NCI-H1417 (cell line): ENCODE measurements around the gene EFCAB3.
A peak's percentile ranks its signal among the peaks of the same experiment; 100 is the strongest.
"Not testable (repeated sequence)": the region's sequence is repeated elsewhere in the genome, so short reads cannot be mapped to it uniquely, and the experiment has no call there.

Experiments used
- DNase-seq, 3 experiments: peaks; one replicate each; lab custom pipeline; 2025; lab: John Stamatoyannopoulos, UW

The EFCAB3 gene

DNA sequence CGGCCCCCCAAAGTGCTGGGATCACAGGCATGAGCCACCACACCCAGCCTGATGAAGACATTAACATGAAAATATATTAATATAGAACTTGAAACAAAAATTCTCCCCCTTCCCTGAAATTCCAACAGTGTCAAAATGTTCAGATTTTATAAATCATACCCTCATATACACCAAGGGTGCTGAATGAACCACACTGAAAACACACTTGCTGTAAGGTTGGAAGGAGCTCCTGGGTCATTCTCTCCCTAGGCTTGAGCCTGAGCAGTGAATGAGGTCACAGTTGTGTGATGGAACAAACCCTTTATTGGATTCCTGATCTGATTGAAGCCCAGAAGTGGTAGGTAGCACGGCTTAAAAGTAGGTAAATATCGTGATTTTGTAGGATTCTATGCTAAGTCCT is at the start of gene EFCAB3:
TSS of gene EFCAB3 (plus strand) at position 301 of the 400 bp plus-strand sequence. CDS start 2,427 bp downstream, outside the sequence.
- no peak for DNase-seq

DNA sequence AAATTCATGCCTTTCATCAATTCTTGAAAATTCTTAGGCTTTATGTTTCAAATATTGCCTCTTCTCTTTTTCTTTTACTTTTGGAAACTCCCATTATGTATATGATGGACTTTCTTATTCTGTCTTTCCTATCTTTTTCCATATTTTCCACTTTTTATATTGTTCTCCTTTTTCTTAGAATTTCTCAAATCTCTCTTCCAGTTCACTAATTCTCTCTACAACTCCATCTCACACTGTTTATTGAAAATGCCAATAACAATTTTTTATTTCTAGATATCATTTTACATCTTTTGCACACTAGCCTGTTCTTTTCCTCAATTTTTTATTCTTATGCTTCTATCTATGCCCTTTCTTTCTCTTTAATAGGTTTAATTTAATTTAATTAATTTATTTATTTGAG is 43.8 kb upstream of the EFCAB3 start:
- no peak for DNase-seq

DNA sequence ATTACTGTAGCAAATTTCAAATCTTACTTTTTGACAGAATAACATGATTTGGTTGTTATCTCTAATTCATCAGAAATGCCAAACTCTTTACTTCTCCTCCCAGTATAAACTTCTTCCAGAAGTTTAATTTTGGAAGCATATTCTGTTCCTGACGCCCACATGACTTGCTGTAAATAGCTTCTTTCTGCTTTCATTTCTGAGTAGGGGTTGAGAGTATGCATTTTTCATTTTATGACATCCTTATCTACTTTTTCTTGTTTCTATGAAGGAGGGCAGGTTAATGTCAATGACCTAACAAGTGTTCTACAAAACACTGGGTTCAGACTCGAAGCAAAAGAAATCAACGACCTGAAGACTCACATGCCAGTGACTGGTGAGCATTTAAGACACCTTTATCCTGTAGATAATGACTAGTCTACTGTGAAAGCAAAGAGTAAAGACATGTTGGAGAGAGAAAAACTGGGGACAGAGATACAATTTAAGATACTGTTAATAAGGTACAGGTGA is 36.5 kb upstream of the EFCAB3 start:
- no peak for DNase-seq

DNA sequence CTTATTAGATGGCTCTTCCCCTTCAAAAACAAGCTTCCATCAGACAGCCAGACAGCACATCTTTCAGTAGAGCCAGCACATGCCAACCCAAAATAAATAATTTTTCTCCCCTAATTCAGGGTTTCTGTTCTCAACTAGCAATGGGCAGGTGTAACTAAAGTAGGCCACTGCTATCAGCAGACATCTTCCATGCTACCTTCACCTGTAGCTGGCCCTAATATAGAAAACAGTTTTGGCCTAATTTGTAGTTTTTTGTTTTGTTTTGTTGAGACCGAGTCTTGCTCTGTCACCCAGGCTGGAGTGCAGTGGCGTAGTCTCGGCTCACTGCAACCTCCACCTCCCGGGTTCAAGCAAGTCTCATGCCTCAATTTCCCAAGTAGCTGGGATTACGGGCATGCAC is 29.2 kb upstream of the EFCAB3 start:
- DNase-seq, result no peak

DNA sequence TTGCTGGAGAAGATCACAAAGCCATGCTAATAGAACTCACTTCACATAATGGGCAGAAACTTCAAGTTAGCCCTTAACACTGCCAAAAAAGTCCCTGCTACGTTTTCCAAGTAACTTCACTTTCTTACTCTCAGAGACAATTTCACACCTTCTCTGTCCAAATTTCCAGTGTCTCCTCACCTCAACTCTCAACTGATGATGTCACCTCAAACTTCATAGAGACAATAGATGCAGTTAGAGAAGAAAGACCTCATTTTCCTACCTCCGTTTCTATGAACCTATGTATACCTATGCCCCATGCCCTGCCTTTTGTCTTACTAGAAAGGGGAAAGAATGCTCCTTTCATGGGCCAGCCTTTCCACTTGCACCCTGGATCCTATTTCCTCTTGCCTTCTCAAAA is 14.2 kb upstream of the EFCAB3 start:
- DNase-seq, result no peak

DNA sequence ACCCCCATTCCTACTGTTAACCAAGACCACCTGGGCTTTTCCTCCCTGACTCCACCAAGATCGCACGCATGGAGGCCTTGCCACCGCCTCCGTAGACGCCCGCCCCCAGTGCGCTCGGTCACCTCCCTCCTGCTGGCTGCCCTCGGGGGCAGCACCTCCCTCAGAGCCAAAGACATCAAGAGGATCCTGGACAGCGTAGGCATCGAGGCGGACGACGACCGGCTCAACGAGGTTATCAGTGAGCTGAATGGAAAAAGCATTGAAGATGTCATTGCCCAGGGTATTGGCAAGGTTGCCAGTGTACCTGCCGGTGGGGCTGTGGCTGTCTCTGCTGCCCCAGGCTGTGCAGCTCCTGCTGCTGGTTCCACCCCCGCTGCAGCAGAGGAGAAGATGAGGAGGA is 1.2 kb downstream of the EFCAB3 start:
- DNase-seq, result no peak

DNA sequence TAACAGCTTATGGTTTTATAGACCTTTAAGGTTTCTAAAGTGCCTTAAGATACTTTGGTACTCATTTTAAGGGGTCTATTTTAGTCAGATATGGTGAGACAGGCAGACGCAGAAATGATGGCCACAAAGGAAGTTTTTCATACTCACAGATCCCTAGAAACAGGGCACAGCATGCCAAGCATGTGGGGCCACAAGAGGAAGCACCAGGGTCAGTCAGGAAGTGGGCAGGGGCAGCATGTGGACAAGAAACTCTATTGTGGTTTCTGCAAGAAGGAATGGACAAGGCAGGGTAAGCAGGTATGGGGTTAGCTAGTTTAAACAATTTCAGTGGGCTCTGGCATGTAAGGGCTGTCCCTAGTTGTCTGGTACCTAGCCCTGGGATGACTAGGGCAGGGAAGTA is 8.5 kb downstream of the EFCAB3 start:
- DNase-seq, result no peak

DNA sequence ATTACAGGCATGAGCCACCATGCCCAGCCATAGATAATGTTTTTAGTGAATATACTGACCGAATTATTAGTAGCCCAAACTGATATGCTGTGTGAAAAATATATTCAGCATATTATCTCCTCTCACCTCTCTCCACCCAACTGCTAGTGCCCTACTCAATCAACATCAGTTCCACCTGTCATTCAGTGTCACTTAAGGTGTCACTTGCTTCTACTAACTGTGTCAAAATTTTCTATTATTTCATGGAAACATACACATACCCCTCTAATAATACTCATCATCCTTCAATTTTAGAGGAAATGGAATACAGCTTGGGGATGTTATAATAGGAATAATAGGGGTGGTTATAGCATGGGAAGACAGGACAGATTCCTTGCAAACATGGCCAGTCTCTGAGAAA is 12.6 kb downstream of the EFCAB3 start:
- DNase-seq, result no peak

DNA sequence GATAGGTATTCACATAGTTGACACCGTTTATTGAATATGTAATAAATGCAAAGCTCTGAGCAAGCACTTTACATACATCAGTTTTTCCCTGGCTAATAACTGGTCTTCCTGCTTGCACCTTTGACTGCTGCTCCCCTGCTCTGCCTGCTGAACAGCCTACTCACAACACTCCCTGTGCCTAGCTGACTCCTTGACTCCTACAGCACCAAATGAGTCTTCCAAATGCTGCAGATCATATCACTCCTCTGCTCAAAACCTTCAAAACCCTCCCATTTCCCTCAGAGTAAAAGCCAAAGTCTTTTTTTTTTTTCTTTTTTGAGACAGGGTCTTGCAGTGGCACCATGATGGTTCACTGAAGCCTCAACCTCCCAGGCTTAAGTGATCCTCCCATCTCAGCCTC is 18.5 kb downstream of the EFCAB3 start:
- DNase-seq, result no peak

DNA sequence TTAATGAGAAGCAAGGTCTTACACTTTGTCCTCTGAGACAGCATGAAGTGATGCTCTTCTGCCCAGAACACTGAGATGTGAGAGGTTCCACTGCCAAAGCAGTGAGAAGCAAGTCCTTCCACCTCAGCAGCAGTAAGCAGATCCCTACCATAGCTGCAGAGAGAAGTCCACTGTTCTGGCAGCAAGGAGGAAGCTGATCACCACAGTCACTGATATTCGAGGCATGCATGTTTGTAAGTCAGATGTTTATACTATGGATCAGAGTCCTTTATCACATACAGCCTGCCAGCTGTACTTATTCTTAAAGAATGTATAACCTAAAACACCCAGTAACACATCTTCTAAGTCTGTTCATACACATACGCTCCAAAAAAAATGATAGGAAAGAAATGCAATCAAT is 25.1 kb downstream of the EFCAB3 start:
- no peak for DNase-seq

DNA sequence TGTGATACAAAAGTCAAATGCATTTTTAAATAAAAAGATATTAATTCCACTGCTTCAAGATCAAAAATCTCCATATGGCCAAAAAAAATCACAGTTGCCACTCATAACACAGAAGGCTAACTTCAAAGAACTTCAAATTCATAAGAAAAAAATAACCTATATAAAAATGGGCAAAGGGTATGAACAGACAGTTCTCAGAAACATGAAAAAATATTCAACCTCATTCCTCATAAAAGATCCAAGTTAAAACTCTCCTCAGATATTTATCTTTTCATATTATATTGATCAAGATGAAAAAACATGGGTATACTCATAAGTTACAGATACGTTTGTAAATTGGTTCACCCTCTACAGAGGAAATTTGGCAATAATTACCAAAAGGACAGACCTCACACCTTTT is 32.7 kb downstream of the EFCAB3 start:
- not testable (repeated sequence) for DNase-seq

DNA sequence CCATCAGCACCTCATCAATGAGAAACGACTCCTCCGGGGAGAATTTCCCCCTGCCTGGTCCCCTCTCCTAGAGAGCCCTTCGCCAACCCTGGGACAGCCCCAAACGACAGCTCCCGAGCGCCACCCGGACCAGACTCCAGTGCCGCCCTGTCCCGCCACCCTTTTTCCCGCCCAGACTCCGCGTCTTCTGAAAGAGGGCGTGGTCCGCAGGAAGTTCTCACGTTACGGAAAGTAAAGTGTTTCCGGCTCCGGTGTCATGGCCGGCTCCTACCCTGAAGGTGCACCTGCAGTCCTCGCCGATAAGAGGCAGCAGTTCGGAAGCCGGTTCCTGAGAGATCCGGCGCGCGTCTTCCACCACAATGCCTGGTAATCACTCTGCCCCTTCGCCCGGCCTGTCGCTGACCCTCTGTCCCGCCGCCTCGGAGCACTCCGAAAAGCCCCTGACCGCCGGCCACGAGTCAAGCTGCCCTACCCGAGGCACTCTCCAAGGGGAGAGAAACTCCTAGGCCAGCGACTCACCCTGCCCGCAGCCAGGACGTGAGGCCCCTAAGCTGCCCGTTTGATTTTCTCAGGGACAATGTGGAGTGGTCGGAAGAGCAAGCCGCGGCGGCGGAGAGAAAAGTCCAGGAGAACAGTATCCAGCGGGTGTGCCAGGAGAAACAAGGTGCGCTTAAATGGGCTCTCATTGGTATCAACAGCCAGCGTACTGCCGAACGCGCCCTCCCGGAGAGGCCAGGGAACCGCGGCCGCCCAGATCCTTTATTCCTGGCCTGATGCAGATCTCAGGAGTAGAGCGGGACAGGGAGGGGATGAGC is 43.5 kb downstream of the EFCAB3 start, which contains the start of gene METTL2A:
TSS of gene METTL2A (plus strand) at position 251 of the 815 bp plus-strand sequence. CDS start at position 257, 6 bp downstream.
- peak; percentile 87 to 95 (median 88) for DNase-seq

DNA sequence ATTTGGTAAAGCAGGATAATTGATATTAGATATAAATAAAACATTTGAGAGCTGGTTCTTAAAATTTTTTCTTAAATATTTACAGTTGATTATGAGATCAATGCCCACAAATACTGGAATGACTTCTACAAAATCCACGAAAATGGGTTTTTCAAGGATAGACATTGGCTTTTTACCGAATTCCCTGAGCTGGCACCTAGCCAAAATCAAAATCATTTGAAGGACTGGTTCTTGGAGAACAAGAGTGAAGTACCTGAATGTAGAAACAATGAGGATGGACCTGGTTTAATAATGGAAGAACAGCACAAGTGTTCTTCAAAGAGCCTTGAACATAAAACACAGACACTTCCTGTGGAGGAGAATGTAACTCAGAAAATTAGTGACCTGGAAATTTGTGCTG is 45.9 kb downstream of the EFCAB3 start:
- not testable (repeated sequence) for DNase-seq

DNA sequence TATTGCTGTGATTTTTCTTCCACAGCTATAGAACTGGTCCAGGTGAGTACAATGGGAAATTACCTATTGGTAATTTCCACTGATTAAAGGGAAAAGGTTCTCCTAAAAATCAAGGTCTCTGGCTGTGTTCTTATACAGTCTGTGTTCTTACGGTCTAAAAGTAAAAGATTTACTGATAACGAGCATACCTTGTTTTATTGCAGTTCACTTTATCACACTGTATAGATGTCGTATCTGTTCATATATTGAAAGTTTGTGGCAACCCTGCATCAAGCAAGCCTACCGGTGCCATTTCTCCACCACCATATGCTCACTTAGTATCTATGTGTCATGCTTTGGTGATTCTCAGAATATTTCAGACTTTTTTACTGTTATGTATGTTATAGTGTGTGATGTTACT is 54.9 kb downstream of the EFCAB3 start:
- DNase-seq, result not testable (repeated sequence)

DNA sequence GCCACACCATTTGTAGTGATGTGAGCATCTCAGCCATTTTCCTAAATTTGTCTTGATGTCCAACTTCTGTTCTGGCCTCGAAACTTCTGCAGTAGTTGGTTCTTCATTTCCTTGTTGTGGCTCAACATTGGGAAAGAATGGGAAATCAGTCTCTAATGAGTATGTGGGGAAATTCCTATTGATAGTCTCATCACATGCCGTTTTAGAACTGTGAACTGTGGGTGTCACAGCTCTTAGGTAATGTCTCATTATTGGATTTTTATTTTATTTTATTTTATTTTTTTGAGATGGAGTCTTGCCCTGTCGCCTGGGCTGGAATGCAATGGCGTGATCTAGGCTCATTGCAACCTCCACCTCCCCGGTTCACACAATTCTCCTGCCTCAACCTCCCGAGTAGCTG is 60.8 kb downstream of the EFCAB3 start:
- DNase-seq, result not testable (repeated sequence)

DNA sequence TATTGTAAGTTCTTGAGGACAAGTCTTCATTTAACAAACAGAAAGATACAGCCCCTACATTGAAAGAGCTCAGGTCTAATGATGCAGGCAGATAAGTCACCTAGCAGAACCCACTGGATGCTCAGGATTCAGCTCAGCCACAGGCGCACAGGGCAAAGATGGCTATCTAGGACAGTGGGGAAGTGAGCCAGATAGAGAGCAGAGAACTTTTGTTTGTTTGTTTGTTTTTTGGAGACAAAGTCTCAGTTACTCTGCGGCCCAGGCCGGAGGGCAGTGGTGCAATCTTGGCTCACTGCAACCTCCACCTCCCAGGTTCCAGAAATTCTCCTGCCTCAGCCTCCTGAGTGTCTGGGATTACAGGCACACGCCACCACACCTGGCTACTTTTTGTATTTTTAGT is 63.7 kb downstream of the EFCAB3 start:
- DNase-seq, result no peak

DNA sequence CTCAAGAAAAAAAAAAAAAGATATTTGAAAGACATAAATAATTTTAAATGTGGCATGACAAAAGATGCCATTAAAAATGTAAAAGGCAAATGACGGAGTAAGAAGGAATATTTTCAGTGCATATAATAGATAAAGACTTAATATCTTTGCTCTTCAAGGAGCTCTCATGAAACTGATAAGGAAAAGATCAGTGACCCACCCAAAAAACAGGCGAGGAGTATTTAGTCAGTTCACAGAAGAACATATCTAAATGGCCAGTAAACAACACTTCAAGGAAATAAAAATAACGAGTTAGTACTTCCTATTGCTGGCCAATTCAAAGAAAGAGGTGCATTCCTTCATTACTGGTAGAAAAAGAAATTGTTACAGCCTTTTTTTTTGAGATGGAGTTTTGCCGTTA is 65.4 kb downstream of the EFCAB3 start:
- not testable (repeated sequence) for DNase-seq

DNA sequence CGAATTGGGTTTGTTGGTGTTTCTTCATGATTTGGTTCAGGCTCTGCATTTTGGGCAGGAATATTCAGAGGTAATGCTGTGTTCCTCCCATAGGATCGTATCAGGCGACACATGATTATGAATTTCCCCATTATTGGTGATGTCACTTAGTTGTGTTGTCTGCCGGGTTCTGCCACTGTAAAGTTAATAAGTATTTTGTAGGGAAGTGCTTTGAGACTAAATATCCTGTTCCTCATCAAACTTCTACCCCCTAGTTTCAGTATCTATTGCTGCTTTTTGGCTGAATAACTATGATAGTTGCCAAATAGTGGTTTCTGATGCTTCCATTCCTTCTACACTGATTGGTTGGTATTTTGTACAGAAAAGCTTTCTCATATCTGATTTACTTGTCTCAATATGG is 71.8 kb downstream of the EFCAB3 start:
- DNase-seq, result not testable (repeated sequence)

DNA sequence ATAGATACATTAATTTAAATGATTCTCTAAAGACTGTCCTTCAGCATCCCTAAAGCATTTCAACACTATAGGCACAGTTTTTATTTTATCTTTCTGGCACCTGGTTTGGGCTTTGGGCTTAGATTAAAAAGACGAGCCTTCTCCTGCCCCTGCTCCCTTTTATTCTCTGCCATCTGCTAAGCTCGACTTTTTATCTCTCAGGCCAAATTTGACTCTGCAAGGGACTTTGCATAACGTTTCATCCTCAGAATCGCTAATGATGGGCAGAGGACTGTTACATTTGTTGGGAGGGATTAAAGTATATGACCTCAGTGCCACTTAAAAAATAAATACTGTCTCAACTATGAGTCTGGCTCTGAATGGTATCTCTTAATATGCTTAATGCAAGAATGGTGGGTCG is 72.7 kb downstream of the EFCAB3 start:
- DNase-seq, result not testable (repeated sequence)

DNA sequence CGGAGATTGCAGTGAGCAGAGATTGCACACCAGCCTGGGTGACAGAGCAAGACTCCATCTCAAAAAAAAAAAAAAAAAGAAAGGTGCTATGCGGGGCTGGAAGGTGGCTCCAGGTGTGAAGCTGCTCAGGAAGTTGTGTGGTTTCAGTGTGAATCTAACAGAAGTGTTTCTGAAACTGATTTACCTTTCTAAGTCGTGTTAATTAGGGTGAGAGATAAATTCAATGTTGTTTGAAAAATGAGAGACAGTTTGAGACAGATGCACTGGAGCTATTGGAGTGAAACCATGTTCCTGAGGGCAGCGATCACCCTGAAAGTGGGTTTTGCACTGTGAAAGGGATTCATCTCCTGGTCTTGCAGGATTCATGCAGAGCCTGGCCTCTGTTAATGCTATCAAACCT is 73.3 kb downstream of the EFCAB3 start:
- not testable (repeated sequence) for DNase-seq

DNA sequence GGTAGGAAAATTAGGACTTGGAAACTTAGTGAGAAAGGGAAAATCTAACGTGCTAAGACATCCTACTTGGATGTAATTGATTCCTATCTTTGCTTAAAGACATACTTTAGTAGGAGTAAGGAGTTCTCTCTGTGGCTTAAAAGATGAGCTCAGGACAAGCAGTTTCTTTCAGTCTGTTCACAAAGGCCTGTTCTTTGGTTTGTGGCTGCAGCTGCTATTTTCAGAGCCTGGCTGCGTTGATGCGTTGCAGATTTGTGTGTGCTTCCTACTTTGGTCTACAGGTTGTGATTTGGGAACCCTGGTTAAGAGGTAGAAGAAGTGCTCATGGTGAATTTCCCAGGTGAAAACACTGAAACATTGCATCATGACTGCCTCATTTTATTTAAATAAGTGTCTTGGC is 73.8 kb downstream of the EFCAB3 start:
- not testable (repeated sequence) for DNase-seq

DNA sequence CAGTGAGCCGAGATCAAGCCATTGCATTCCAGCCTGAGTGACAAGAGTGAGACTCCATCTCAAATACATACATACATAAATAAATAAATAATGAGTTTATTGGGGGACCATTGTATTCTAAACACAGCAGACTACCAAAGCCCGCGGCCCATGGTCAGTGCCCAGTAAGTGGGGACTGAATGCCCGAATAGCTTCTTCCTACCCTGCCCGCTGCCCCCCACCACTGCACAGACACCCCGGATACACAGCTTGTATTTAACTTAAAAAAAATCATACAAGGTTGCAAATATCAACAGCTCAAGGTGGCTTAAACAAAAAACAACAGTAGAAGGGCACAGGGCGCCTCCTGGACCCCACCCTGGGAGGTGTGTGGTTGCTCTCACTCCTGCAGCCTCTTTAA is 75.7 kb downstream of the EFCAB3 start:
- no peak for DNase-seq

DNA sequence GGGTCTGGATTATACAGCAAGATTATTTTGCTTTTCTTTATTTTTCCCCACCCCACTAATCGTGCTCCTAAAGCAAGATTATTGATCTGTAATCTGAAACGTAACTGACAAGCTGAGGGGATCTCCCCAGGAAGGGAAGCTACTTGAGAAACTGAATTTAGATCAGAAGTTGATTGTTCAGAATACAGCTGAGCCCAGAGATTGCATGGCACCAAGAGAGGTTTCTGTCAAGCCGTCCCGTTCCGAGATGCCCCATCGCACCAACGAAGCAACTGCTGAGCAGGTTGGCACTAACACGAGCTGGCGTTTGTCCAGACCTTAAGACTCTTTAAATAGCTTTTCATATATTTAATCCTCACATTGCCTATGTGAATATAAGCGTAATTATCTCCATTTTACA is 78.1 kb downstream of the EFCAB3 start:
- not testable (repeated sequence) for DNase-seq

DNA sequence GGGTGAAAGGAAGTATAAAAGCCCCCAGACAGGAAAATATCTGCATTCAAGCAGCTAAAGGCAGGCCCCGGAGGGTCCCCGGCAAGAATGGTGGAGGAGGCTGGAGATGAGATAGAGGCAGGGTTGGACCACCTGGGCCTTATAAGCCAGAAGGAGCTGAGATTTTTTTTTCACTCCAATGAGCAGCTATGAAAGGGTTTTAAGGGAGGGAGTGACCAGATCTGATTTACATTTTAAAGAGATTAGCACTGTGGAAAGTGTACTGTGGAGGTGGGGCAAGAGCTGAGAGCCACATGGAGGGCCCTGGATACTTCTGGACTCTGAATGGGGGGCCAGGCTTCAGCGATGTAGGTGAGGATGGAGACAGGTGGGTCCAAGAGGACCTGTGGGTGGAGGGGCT is 84.1 kb downstream of the EFCAB3 start:
- not testable (repeated sequence) for DNase-seq
